Peyer's patch (tissue), 4 donors: ENCODE data around the gene ADAMTSL3.

Experiments used
- POLR2A ChIP-seq, 2 donors: fragments of 450-650 bp; IDR thresholded peaks; one replicate each; pipeline ENCODE4 v1.5.1; 2017; ENCODE audit warnings: antibody characterized with exemption in 2 of 2, mild to moderate bottlenecking in 2 of 2, moderate library complexity in 2 of 2
- TF ChIP-seq, protein P1 (sequence below), 6 experiments: fragments of 450-650 bp in 4 of 6; fragments of 200-600 bp in 2 of 6; sonication (generic) in 1 of 6; IDR thresholded peaks; one replicate each; pipeline ENCODE4 v1.5.1; 2017 to 2019; ENCODE audit warnings: antibody characterized with exemption in 6 of 6, mild to moderate bottlenecking in 3 of 6, moderate library complexity in 1 of 6

- TF ChIP-seq, protein P1, sequence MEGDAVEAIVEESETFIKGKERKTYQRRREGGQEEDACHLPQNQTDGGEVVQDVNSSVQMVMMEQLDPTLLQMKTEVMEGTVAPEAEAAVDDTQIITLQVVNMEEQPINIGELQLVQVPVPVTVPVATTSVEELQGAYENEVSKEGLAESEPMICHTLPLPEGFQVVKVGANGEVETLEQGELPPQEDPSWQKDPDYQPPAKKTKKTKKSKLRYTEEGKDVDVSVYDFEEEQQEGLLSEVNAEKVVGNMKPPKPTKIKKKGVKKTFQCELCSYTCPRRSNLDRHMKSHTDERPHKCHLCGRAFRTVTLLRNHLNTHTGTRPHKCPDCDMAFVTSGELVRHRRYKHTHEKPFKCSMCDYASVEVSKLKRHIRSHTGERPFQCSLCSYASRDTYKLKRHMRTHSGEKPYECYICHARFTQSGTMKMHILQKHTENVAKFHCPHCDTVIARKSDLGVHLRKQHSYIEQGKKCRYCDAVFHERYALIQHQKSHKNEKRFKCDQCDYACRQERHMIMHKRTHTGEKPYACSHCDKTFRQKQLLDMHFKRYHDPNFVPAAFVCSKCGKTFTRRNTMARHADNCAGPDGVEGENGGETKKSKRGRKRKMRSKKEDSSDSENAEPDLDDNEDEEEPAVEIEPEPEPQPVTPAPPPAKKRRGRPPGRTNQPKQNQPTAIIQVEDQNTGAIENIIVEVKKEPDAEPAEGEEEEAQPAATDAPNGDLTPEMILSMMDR (IDR thresholded peaks at IDR 0.05), result no peak
- TF ChIP-seq POLR2A (IDR thresholded peaks at IDR 0.05), result no peak
Observed at GRCh38 chr15:83991163-83991562, 337.2 kb downstream of the ADAMTSL3 start.
